GM19025 (cell line): ENCODE data around the gene WWC1.

Experiments used
- ATAC-seq: cut with Tn5 transposase; IDR thresholded peaks from one replicate; pipeline ENCODE4 v1.9.1; 2021; ENCODE audit warnings: mild to moderate bottlenecking, low read depth, moderate library complexity; ENCODE audit not compliant: unreplicated experiment

WWC1 gene

GRCh38 chr5:168401880-168402279 lies 110.4 kb downstream of the WWC1 start:
- ATAC-seq, result no peak

GRCh38 chr5:168404365-168404764 lies 112.9 kb downstream of the WWC1 start:
- no peak for ATAC-seq

GRCh38 chr5:168407211-168407610 lies 115.8 kb downstream of the WWC1 start:
- no peak for ATAC-seq

- no peak for ATAC-seq
Observed at GRCh38 chr5:168408561-168409305, 117.3 kb downstream of the WWC1 start.

GRCh38 chr5:168409591-168410458 lies 118.4 kb downstream of the WWC1 start:
- no peak for ATAC-seq

- no peak for ATAC-seq
Observed at GRCh38 chr5:168411871-168412270, 120.4 kb downstream of the WWC1 start.

- no peak for ATAC-seq
Observed at GRCh38 chr5:168413062-168413461, 121.6 kb downstream of the WWC1 start.

GRCh38 chr5:168413596-168413995 lies 122.2 kb downstream of the WWC1 start:
- no peak for ATAC-seq

GRCh38 chr5:168415401-168415800 lies 124.0 kb downstream of the WWC1 start:
- no peak for ATAC-seq

GRCh38 chr5:168415971-168416370 lies 124.5 kb downstream of the WWC1 start:
- ATAC-seq, result no peak

GRCh38 chr5:168417731-168418429 lies 126.4 kb downstream of the WWC1 start:
- no peak for ATAC-seq

GRCh38 chr5:168420461-168420860 lies 129.0 kb downstream of the WWC1 start:
- ATAC-seq, result no peak

GRCh38 chr5:168422431-168422830 lies 131.0 kb downstream of the WWC1 start:
- ATAC-seq, result no peak

GRCh38 chr5:168423478-168423877 lies 132.0 kb downstream of the WWC1 start:
- no peak for ATAC-seq

GRCh38 chr5:168423971-168424370 lies 132.5 kb downstream of the WWC1 start:
- no peak for ATAC-seq

- ATAC-seq, result no peak
Observed at GRCh38 chr5:168424594-168425323, 133.3 kb downstream of the WWC1 start.

- ATAC-seq, result no peak
Observed at GRCh38 chr5:168426007-168426863, 134.8 kb downstream of the WWC1 start.

GRCh38 chr5:168426864-168427172 lies 135.4 kb downstream of the WWC1 start:
- no peak for ATAC-seq

GRCh38 chr5:168427224-168427623 lies 135.8 kb downstream of the WWC1 start:
- no peak for ATAC-seq

- ATAC-seq, result no peak
Observed at GRCh38 chr5:168428552-168428951, 137.1 kb downstream of the WWC1 start.
